ENCODE results near the gene ELOVL1.

GRCh38 chr1:43410571-43410970 lies 42.8 kb upstream of the ELOVL1 start:
- TF ChIP-seq CTCF (IDR thresholded peaks at IDR 0.05; ENCODE audit: low read depth, low read length, poor library complexity, severe bottlenecking) (no peak), EZH2phosphoT487 (IDR thresholded peaks at IDR 0.05; ENCODE audit: borderline replicate concordance, low read length) (no peak)
